MCF 10A (cell line): ENCODE results near the gene SLC39A13. TPM values are rescaled to one million over a fixed set of nuclear protein-coding genes. Genes with fewer than 3 reads are reported as not detected.

Source experiments
- BruUV-seq: library from RNA; stranded (reverse); fragments of 400-500 nt; replicated peaks from 2 replicates; lab custom pipeline; 2021; lab: Mats Ljungman, UMichigan
- CTCF ChIA-PET: fragments of 300-600 bp; sonication (Branson Sonifier 250); formaldehyde crosslinking; extraction: SDS; loops from one replicate; lab custom pipeline; 2021; ENCODE audit warnings: antibody characterized with exemption, inconsistent platforms; lab: Yijun Ruan, JAX
- POLR2A ChIA-PET: fragments of 300-600, 350-650 bp; sonication (Branson Sonifier 250); formaldehyde crosslinking; extraction: SDS; loops from one replicate; lab custom pipeline; 2020; ENCODE audit warnings: antibody characterized with exemption, inconsistent platforms; lab: Yijun Ruan, JAX
- DNase-seq: peaks from one replicate; pipeline ENCODE4 v3.0.0-alpha.2; 2018; ENCODE audit not compliant: unreplicated experiment
- H3K27ac Mint-ChIP-seq: one replicate; pipeline ENCODE4 v1.8.0; 2022; ENCODE audit warnings: mild to moderate bottlenecking, low read depth, mixed read lengths; ENCODE audit not compliant: unreplicated experiment
- H3K27me3 Mint-ChIP-seq: one replicate; pipeline ENCODE4 v1.8.0; 2022; ENCODE audit warnings: mixed read lengths; ENCODE audit not compliant: insufficient read depth, unreplicated experiment
- H3K36me3 Mint-ChIP-seq: one replicate; pipeline ENCODE4 v1.8.0; 2022; ENCODE audit warnings: mild to moderate bottlenecking, moderate library complexity, mixed read lengths; ENCODE audit not compliant: insufficient read depth, unreplicated experiment
- H3K4me1 Mint-ChIP-seq: one replicate; pipeline ENCODE4 v1.8.0; 2022; ENCODE audit warnings: mixed read lengths; ENCODE audit not compliant: insufficient read depth, unreplicated experiment
- H3K4me3 Mint-ChIP-seq: one replicate; pipeline ENCODE4 v1.8.0; 2022; ENCODE audit warnings: mild to moderate bottlenecking, moderate library complexity, mixed read lengths; ENCODE audit not compliant: unreplicated experiment
- H3K9me3 Mint-ChIP-seq: one replicate; pipeline ENCODE4 v1.8.0; 2022; ENCODE audit warnings: mixed read lengths; ENCODE audit not compliant: unreplicated experiment
- CTCF ChIP-seq: fragments of 200-600 bp; IDR thresholded peaks from one replicate; pipeline ENCODE4 v1.8.0; 2022; ENCODE audit warnings: antibody characterized with exemption, mild to moderate bottlenecking; ENCODE audit not compliant: unreplicated experiment
- intact Hi-C: fragments of 100-400 bp; cut with micrococcal nuclease; formaldehyde crosslinking; loops from 2 replicates; pipeline ENCODE4 v1.14.1; 2022
- total RNA-seq: library from RNA; stranded (reverse); gene quantifications from 2 replicates; pipeline ENCODE4 v1.2.3, GENCODE V29; 2022

SLC39A13 gene
- total RNA-seq, 1 experiment from 2014 or later, result 56.5 TPM

GRCh38 chr11:47383071-47383470 is 25.3 kb upstream of the SLC39A13 start:
- BruUV-seq, result no TSS peak
- CTCF ChIA-PET, result interaction anchor here (1.7 kb wide), 1 partner anchor 10 kb away, joined by 7 read pairs; no protein-coding TSS in a partner anchor
- no peaks in the 10 kb centered on the region for H3K4me1 Mint-ChIP-seq
- TF ChIP-seq CTCF, result no peak
- DNase-seq, result no peak
- POLR2A ChIA-PET, result interaction anchor here (0.6 kb wide), 1 partner anchor 36 kb away, joined by 3 read pairs; no protein-coding TSS in a partner anchor
- H3K36me3 Mint-ChIP-seq, result no peaks in the 10 kb centered on the region
- H3K27ac Mint-ChIP-seq, result no peak overlapping the region
- no peaks in the 10 kb centered on the region for H3K27me3 Mint-ChIP-seq
- intact Hi-C loops, result no loop called here
- no peak overlapping the region for H3K4me3 Mint-ChIP-seq
- H3K9me3 Mint-ChIP-seq, result no peaks in the 10 kb centered on the region

GRCh38 chr11:47384498-47384897 is 23.9 kb upstream of the SLC39A13 start:
- H3K4me1 Mint-ChIP-seq, result no peaks in the 10 kb centered on the region
- intact Hi-C loops, result no loop called here
- no peak overlapping the region for H3K27ac Mint-ChIP-seq
- no peak overlapping the region for H3K4me3 Mint-ChIP-seq
- no TSS peak for BruUV-seq
- H3K27me3 Mint-ChIP-seq, result no peaks in the 10 kb centered on the region
- TF ChIP-seq CTCF, result no peak
- no peak for DNase-seq
- POLR2A ChIA-PET, result interaction anchor here (0.6 kb wide), 1 partner anchor 8 kb away, joined by 3 read pairs; no protein-coding TSS in a partner anchor
- H3K9me3 Mint-ChIP-seq, result no peaks in the 10 kb centered on the region
- peaks cover 6% of the 10 kb centered on the region for H3K36me3 Mint-ChIP-seq
- CTCF ChIA-PET, result interaction anchor here (1.0 kb wide), 1 partner anchor 10 kb away, joined by 3 read pairs; no protein-coding TSS in a partner anchor

- Mint-ChIP-seq H3K27ac (no peak overlapping the region), H3K4me3 (no peak overlapping the region), H3K36me3 (peaks cover 6% of the 10 kb centered on the region), H3K27me3 (no peaks in the 10 kb centered on the region), H3K9me3 (no peaks in the 10 kb centered on the region), H3K4me1 (no peaks in the 10 kb centered on the region)
- ChIA-PET POLR2A (interaction anchor here (0.7 kb wide), 1 partner anchor 21 kb away, joined by 3 read pairs; no protein-coding TSS in a partner anchor), CTCF (interaction anchor here (0.7 to 2.4 kb wide), 7 partner anchors 10 to 64 kb away, joined by 3 to 20 read pairs (median 3); no protein-coding TSS in a partner anchor)
- BruUV-seq, result no TSS peak
- intact Hi-C loops, result no loop called here
- no peak for TF ChIP-seq CTCF
- DNase-seq, result no peak
Measured at GRCh38 chr11:47387944-47388696, 20.3 kb upstream of the SLC39A13 start.
